Measurements from ENCODE around the gene ST14.

DNA sequence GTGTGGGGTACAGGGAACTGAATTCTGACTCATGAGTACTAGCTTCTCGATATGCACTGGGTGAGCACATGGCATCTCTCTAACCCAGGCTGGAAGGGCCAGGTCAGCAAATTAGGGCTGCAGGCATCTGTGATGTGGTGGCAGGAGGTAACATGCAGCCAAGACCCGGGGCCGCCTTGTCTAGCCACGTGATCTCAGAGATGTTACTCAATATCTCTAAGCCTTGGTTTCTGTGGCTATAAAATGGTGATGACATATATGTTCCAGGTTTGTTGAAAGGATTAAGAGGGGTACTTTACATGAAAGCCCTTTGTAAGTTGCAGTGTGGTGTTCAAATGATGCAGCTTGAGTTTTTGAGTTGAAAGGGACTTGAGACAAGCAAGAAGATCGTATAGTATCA is 3.2 kb downstream of the ST14 start:
- TF ChIP-seq CTCF (IDR thresholded peaks at IDR 0.05) (no peak), POLR2AphosphoS5 (IDR thresholded peaks at IDR 0.05; ENCODE audit: low read depth, low read length) (no peak)
- TF ChIP-seq, protein P1, sequence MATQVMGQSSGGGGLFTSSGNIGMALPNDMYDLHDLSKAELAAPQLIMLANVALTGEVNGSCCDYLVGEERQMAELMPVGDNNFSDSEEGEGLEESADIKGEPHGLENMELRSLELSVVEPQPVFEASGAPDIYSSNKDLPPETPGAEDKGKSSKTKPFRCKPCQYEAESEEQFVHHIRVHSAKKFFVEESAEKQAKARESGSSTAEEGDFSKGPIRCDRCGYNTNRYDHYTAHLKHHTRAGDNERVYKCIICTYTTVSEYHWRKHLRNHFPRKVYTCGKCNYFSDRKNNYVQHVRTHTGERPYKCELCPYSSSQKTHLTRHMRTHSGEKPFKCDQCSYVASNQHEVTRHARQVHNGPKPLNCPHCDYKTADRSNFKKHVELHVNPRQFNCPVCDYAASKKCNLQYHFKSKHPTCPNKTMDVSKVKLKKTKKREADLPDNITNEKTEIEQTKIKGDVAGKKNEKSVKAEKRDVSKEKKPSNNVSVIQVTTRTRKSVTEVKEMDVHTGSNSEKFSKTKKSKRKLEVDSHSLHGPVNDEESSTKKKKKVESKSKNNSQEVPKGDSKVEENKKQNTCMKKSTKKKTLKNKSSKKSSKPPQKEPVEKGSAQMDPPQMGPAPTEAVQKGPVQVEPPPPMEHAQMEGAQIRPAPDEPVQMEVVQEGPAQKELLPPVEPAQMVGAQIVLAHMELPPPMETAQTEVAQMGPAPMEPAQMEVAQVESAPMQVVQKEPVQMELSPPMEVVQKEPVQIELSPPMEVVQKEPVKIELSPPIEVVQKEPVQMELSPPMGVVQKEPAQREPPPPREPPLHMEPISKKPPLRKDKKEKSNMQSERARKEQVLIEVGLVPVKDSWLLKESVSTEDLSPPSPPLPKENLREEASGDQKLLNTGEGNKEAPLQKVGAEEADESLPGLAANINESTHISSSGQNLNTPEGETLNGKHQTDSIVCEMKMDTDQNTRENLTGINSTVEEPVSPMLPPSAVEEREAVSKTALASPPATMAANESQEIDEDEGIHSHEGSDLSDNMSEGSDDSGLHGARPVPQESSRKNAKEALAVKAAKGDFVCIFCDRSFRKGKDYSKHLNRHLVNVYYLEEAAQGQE (IDR thresholded peaks at IDR 0.05; ENCODE audit: insufficient read depth in 1 of 2, low read depth in 2 of 2, low read length in 1 of 2) = no peak
